Hypothalamus (tissue), 51 donors: ENCODE measurements around the gene SERPINB1.
A peak's percentile ranks its signal among the peaks of the same experiment; 100 is the strongest.

Experiments used
- DNase-seq, 51 donors: peaks; one replicate each; lab custom pipeline; 2025; lab: John Stamatoyannopoulos, UW

SERPINB1 gene

GRCh38 chr6:2795162-2795561 lies 46.5 kb downstream of the SERPINB1 start:
- no peak for DNase-seq

- DNase-seq = no peak
Measured at GRCh38 chr6:2794171-2794730, 47.4 kb downstream of the SERPINB1 start.

GRCh38 chr6:2793534-2794151 lies 48.0 kb downstream of the SERPINB1 start:
- peak in 9 of 51 donors; percentile 12 to 53 (median 21) for DNase-seq

- DNase-seq = no peak
Measured at GRCh38 chr6:2792330-2793110, 49.1 kb downstream of the SERPINB1 start.

- DNase-seq = no peak
Measured at GRCh38 chr6:2791450-2791974, 50.2 kb downstream of the SERPINB1 start.

- DNase-seq = peak in 28 of 51 donors; percentile 7 to 75 (median 38)
Measured at GRCh38 chr6:2790588-2791449, 50.8 kb downstream of the SERPINB1 start.

GRCh38 chr6:2786269-2786668 lies 55.4 kb downstream of the SERPINB1 start:
- DNase-seq = no peak

GRCh38 chr6:2784930-2785329 lies 56.7 kb downstream of the SERPINB1 start:
- no peak for DNase-seq

GRCh38 chr6:2784061-2784460 lies 57.6 kb downstream of the SERPINB1 start:
- DNase-seq = no peak

GRCh38 chr6:2783188-2783963 lies 58.3 kb downstream of the SERPINB1 start:
- no peak for DNase-seq

GRCh38 chr6:2782825-2783187 lies 58.9 kb downstream of the SERPINB1 start:
- DNase-seq = no peak

GRCh38 chr6:2782356-2782708 lies 59.3 kb downstream of the SERPINB1 start:
- no peak for DNase-seq
